Sciatic nerve (tissue), 2 donors: Measurements from ENCODE around the gene ST3GAL2. TPM values are rescaled to one million over a fixed set of nuclear protein-coding genes. Genes with fewer than 3 reads are reported as not detected.
"Not testable (repeated sequence)": the region's sequence is repeated elsewhere in the genome, so short reads cannot be mapped to it uniquely, and the experiment has no call there.

Source experiments
- ATAC-seq: fragments of 200-7000 bp; cut with Tn5 transposase; one replicate; pipeline ENCODE4 v1.9.1; 2020; ENCODE audit warnings: mild to moderate bottlenecking, moderate library complexity
- DNase-seq: peaks from one replicate; pipeline ENCODE4 v3.0.0-alpha.2; 2020; ENCODE audit warnings: low spot score
- intact Hi-C: fragments of 100-400 bp; cut with DNase I; formaldehyde crosslinking; loops from one replicate; pipeline ENCODE4 v1.14.2; 2022
- total RNA-seq: library from RNA; stranded (reverse); fragmentation: NEBNext Ultra II Directional; extraction: Animal tissue kit (Norgen Biotek cat#: 25700); gene quantifications from one replicate; pipeline ENCODE4 v1.2.1, GENCODE V29; 2021
- donor health status: DM: no; HTN: no; CAD: no.
- donor health status: DM: no; HTN: no; CAD: no.

Gene ST3GAL2
- total RNA-seq, 1 donor from 2014 or later, result 31.1 TPM

GRCh38 chr16:70422543-70422942 is 16.4 kb downstream of the ST3GAL2 start:
- intact Hi-C loops, result no loop called here
- no peak for DNase-seq
- no peak for ATAC-seq

GRCh38 chr16:70421473-70422311 is 17.2 kb downstream of the ST3GAL2 start:
- intact Hi-C loops, result no loop called here
- DNase-seq, result no peak
- no peak for ATAC-seq

- intact Hi-C loops, result no loop called here
- DNase-seq, result no peak
- ATAC-seq, result no peak
Observed at GRCh38 chr16:70421014-70421413, 17.9 kb downstream of the ST3GAL2 start.

DNA sequence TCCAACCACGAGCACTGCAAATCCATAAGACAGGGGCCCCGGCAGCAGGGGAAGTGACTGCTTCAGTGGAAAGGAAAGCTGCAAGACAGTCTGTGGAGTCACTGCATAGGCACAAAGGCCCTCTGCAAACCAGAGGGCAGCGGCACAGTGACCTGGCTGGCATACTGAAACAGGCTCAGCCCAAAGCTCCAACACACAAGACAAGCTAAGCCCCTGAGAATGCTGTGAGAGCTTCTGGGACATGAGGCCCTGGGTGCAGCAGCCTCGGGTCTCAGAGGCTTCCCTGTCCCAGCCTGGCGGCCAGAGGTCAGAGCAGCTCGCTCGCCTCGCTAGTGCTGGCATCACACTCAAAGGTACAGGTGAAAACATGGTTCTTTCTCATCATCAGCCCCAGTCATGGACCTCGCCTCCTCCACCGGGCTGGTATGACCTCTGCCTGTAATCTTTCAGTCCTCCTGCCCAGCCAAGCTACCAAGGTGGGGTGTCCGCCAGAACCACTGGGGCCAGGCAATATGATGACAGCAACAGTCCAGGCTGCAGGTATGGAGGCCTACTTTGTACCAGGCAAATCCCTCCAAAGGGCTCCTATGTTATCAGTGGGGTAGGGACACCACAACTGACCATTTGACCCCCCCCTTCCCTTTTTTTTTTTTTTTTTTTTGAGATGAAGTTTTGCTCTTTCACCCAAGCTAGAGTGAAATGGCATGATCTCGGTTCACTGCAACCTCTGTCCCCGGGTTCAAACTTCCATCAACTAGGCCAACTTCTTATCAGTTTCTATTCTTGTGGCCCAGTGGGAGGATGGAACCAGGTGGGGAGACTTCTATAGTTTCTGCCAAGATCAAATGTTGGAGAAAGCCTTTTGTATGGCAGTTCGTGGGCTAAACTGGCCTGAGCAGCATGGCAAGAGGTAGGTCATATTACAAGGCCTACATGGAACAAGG is 19.2 kb downstream of the ST3GAL2 start:
- intact Hi-C loops, result no loop called here
- DNase-seq (no peak), ATAC-seq (no peak)

- ATAC-seq (no peak), DNase-seq (no peak)
- intact Hi-C loops, result no loop called here
Observed at GRCh38 chr16:70418993-70419318, 19.9 kb downstream of the ST3GAL2 start.

- ATAC-seq, result no peak
- DNase-seq, result no peak
- intact Hi-C loops, result no loop called here
Observed at GRCh38 chr16:70418274-70418992, 20.5 kb downstream of the ST3GAL2 start.

DNA sequence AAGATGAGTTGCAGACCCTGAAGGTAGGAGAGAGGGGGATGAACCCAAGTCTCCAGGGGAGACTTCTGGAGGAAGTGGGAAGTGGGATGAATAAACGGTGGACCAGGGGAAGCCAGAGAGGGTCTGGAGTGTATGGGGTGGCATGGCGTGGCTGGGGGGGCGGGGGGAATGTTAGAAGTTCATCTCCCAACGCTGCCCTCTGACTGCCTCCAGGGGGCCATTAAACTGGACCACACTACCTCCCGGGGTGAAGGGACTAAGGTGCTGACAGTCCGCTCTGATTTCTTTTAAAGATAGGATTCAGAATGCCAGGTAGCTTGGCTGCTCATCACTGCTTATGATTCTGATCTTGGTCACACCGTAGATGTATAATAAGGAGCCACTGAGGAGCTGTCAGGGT is 21.2 kb downstream of the ST3GAL2 start:
- ATAC-seq (no peak), DNase-seq (no peak)
- intact Hi-C loops, result no loop called here

DNA sequence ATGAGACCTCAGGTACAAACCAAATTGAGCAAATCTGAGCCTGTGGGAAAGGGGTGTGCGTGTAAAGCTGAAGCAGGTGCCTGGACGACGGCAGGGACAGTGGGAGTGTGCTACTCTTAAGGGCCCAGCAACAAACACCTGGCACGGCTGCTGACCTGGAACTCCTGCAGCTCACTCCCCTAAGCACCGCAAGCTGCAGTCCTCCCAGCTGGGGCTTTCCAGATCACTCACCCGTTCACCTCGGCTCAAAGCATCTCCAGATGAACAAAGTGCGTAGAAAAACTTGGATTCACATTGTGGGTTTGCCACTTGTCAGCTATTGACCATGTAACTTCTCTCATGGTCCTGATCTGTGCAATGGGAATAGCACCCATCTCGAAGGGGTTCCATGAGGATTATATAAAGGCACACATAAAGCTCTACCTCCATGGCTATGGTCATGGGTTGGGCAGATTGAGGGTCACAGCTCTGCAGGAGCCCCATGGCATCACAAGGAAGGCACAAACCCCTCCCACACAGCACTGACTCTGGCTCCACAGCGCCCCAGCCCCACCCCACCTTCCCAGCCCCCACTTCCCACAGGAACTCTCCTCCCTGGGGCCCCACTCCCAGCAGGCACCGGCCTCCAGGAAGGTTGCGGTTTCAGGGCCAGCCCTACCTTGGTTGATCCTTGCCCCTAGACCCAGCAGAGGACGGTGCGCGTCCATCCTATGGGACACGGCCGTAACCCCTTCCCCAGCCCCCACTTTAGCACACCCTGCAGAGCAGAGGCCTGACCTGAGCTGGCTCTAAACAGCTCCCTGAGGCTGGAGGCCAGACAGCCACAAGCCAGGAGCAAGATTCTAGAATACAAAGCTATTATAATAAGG is 21.9 kb downstream of the ST3GAL2 start:
- DNase-seq (no peak), ATAC-seq (no peak)
- intact Hi-C loops, result no loop called here

DNA sequence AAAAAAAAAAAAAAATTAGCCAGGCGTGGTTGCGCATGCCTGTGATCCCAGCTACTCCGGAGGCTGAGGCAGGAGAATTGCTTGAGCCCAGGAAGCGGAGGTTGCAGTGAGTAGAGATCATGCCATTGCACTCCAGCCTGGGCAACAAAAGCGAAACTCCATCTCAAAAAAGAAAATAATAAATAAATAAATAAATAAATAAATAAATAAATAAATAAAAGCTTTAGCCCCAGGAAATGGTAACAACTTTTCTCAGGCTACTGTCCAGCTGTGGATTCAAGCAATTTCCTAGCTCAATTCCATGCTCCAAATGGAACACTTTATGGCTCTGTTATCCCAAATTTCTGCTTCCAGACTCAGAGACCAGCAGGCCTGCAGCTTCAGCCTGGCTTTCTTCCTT is 25.3 kb downstream of the ST3GAL2 start:
- ATAC-seq, DNase-seq, intact Hi-C loops: not testable (repeated sequence)

DNA sequence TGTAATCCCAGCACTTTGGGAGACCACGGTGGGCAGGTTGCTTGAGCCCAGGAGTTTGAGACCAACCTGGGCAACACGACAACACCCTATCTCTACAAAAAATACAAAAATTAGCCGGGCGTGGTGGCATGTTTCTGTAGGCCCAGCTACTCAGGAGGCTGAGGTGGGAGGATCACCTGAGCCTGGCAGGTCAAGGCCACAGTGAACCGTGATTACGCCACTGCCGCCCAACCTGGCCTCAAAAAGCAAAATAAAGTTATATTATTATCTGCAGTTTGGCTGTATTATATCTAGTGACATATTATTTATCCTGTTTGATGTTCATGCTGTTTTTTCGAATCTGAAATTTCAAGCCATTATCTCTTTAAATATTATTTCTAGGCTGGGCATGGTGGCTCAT is 26.5 kb downstream of the ST3GAL2 start:
- ATAC-seq (no peak), DNase-seq (no peak)
- intact Hi-C loops, result no loop called here

DNA sequence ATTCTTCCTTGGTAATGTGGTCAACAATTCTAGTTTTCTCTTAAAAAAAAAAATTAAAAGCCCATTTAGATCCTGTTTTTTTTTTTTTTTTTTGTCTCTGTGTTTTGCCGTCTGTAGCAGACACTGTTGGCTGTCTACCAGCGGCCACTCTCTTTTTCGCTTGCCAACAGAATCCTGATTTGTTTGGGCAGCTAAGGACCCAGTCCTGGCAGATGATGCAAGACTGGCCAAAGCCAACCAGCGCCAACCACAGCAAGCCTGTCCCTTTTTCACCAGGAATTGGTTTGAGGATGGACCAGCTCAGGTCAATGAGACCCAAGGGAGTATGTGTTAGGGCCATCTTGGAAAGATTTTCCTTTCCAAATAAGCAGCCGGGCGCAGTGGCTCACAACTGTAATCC is 28.2 kb downstream of the ST3GAL2 start:
- no peak for DNase-seq
- no peak for ATAC-seq
- intact Hi-C loops, result no loop called here

DNA sequence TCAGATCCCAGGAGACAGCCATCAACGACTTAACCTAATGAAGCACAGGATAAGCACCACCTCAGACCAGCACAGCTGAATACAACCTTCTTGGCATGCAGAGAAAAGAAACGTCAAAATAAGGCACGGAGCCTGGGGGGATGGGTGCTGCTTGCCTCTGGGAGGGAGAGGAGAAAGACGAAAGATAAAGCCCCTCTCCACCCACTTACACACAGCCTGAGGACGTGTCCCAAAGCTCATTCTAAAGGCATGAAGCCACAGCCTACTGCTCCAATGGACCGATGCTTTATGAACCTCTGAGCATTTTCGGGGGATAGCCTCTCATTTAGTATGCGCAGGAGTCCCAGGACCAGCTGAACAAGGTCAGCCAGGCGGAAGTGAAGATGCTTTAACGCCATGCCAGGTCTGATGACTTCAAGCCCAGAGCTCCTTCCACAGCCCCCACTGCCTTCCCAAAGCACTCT is 31.1 kb downstream of the ST3GAL2 start:
- ATAC-seq, result no peak

GRCh38 chr16:70406104-70406503 is 32.8 kb downstream of the ST3GAL2 start:
- intact Hi-C loops, DNase-seq, ATAC-seq: not testable (repeated sequence)

More for the DNA sequence above, 31.1 kb downstream of the ST3GAL2 start:
- intact Hi-C loops, result no loop called here
- DNase-seq, result no peak

DNA sequence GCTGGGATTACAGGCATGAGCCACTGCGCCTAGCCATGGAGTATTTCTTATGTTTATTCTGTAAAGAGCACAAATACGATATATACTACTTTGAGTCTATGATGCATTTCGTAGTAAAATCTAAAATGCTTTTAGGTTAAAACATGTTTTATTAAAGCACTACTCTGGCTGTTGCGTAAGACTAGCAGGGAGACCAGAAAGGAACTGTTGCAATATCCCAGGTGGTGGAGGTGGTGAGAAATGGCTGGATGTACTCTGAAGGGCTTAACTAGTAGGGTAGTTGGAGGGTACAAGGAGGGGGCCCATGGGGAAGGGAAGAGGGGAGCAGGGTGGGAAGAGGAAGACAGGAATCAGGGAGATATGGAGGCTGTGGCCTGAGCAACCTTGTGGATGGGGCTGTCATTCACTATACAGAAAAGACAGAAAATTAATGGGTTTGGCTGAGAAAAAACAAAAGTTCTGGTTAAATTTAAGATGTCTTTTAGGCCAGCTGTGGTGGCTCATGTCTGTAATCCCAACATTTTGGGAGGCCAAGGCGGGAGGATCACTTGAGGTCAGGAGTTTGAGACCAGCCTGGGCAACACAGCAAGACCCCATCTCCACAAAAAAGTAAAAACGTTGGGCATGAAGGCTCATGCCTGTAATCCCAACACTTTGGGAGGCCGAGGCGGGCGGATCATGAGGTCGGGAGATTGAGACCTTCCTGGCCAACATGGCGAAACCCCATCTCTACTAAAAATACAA is 35.8 kb downstream of the ST3GAL2 start:
- ATAC-seq (no peak), DNase-seq (no peak)
- intact Hi-C loops, result no loop called here

DNA sequence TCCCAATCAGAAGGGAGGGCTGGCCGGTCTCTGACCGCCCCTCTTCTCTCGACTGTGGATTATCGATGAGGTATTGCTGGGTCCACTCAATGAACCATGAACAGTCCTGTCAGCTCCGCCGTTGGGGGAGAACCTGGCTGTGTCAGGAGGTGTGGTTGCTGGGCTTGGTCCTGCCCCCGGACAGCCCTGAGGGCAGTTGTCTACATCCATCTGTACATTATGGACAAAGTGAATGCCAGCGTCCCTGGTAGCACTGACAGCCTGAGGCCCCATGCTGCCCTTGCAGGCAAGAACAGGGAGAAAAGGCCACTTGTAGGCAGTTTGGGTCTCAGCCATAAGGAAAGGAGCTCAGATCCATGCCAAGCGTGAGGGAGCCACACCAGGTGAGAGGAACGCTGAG is 38.9 kb downstream of the ST3GAL2 start:
- DNase-seq (no peak), ATAC-seq (no peak)
- intact Hi-C loops, result no loop called here

DNA sequence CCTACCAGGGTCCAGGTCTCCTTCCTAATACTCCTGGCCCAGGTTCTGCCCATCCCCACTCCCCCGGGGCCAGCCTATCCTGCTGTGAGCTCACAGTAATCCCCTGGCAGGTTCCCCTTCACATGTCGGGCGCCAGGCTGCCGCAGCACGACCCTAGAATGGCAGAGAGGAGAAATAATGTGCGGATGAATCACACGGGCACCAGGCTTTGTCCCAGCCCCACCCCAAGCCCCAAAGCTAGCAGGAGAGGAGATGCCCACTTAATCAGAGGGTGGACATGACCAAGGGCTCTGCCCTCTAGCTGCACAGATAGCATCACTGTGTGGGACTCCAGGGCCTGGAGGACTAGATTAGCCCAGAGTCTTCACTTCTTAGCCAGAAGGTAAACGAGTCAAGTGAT is 39.5 kb downstream of the ST3GAL2 start:
- ATAC-seq (no peak), DNase-seq (no peak)
- intact Hi-C loops, result no loop called here

- ATAC-seq (no peak), DNase-seq (no peak)
- intact Hi-C loops, result no loop called here
Observed at GRCh38 chr16:70398177-70398743, 40.6 kb downstream of the ST3GAL2 start.
